ENCODE measurements around the gene CTSW. TPM values are rescaled to one million over a fixed set of nuclear protein-coding genes. Genes with fewer than 3 reads are reported as not detected.
A peak's percentile ranks its signal among the peaks of the same experiment; 100 is the strongest.

The CTSW gene
- polyA plus RNA-seq, 1 donor (not counting 4 experiments of a cell fraction or from before 2014, with no cell fraction given): not detected

DNA sequence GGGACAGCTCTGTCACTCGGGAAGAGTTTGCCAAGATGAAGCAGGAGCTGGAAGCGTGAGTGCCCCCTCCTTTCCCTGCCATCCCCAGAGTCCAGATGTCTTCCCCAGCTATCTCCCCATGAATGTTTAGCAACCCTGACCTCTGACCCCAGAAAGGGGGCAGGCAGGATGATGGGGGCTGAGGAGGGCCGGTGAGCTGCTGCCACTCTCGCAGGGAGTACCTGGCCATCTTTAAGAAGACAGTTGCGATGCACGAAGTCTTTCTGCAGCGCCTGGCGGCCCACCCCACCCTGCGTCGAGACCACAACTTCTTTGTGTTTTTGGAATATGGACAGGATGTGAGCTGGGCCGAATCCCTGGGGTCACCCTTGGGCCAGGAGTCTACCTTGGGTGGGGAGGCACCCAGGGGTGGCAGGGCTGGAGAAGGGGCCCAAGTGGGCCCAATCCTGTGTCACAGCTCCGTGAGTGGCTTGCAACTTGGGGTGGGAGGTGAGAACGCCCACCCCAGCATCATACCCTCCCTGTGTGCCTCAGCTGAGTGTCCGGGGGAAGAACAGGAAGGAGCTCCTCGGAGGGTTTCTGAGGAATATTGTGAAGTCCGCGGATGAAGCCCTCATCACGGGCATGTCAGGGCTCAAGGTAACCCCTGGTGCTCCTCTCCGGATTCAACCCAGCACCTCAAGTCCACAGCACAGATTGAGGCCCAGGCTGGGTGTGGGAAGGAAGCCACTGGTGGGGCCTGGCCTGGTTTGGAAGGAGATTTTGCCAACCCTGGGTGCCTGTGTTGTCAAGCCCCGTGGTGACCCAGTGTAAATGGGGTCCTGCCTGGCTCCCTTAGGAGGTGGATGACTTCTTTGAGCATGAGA, 29.2 kb upstream of the CTSW start:
- H3K27me3 ChIP-seq (ENCODE audit: control insufficient read depth, extremely low read depth, insufficient read depth, low read length): no peaks in the 10 kb centered on the region
- H3K4me2 ChIP-seq (ENCODE audit: control insufficient read depth, extremely low read depth, insufficient read depth, low read depth, low read length): no peak overlapping the region
- no peak overlapping the region for H3K4me3 ChIP-seq (ENCODE audit: control insufficient read depth in 2 of 3, extremely low read depth in 1 of 3, insufficient read depth in 2 of 3, low read depth in 1 of 3, low read length in 3 of 3)
- no peaks in the 10 kb centered on the region for H3K9me1 ChIP-seq (ENCODE audit: control insufficient read depth, extremely low read depth, insufficient read depth, low read length)
- peaks cover 2% of the 10 kb centered on the region for H3K4me1 ChIP-seq (ENCODE audit: control insufficient read depth, extremely low read depth, insufficient read depth, low read length)
- no peaks in the 10 kb centered on the region for H3K9me3 ChIP-seq (ENCODE audit: control insufficient read depth, low read depth, low read length)
- FAIRE-seq: no peak
- H3K9ac ChIP-seq (ENCODE audit: control insufficient read depth, extremely low read depth, insufficient read depth, low read length): no peak overlapping the region
- no peak overlapping the region for H2AFZ ChIP-seq (ENCODE audit: control insufficient read depth, low read length)
- H3K36me3 ChIP-seq (ENCODE audit: control insufficient read depth in 2 of 2, extremely low read depth in 1 of 2, insufficient read depth in 2 of 2, low read length in 2 of 2): peaks cover 25 to 31% of the 10 kb centered on the region in 2 experiments
- H3K27ac ChIP-seq (ENCODE audit: control insufficient read depth, insufficient read depth, low read length): no peak overlapping the region
- dilution Hi-C loops (cut with MboI; ENCODE audit: extremely low pct_ligation_motif_present, low sequenced_read_pairs): no loop called here
- H3K79me2 ChIP-seq (ENCODE audit: control insufficient read depth, insufficient read depth, low read length): peaks cover 18% of the 10 kb centered on the region
- TF ChIP-seq CTCF (optimal IDR thresholded peaks at IDR 0.05 in 1 of 3, IDR thresholded peaks at IDR 0.05 in 1 of 3, conservative IDR thresholded peaks at IDR 0.05 in 1 of 3; ENCODE audit: extremely low read depth in 1 of 3, insufficient read depth in 2 of 3, low read length in 3 of 3): no peak
- no peak for TF ChIP-seq EZH2 (IDR thresholded peaks at IDR 0.05; ENCODE audit: low read length)
- DNase-seq (ENCODE audit: low read depth, low spot score): no peak
- H4K20me1 ChIP-seq (ENCODE audit: control insufficient read depth, extremely low read depth, insufficient read depth, low read length): peaks cover 31% of the 10 kb centered on the region

DNA sequence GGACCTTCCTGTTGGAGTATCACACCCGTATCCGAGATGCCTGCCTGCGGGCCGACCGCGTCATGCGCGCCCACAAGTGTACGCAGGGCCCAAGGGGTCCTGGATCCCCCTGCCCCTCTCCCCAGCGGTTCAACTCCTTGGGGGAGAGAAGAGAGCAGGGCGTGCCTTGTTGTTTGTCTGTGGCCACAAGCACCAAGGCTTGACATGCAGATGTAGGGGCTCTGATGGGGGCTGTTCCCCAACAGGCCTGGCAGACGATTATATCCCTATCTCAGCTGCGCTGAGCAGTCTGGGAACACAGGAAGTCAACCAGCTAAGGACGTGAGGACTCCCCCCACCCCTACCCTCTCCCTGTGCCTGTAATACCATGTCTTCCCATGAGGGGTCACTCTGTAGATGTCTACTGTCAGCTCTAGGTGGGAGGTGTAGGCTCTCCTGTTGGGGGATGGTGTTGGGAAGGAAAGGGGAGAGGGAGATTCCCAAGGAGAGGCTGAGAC, 28.5 kb upstream of the CTSW start:
- Histone ChIP-seq H3K27ac (ENCODE audit: control insufficient read depth, insufficient read depth, low read length) (no peak overlapping the region), H3K4me1 (ENCODE audit: control insufficient read depth, extremely low read depth, insufficient read depth, low read length) (peaks cover 9% of the 10 kb centered on the region), H3K36me3 (ENCODE audit: control insufficient read depth in 2 of 2, extremely low read depth in 1 of 2, insufficient read depth in 2 of 2, low read length in 2 of 2) (peaks cover 30 to 38% of the 10 kb centered on the region in 2 experiments), H3K4me3 (ENCODE audit: control insufficient read depth in 2 of 3, extremely low read depth in 1 of 3, insufficient read depth in 2 of 3, low read depth in 1 of 3, low read length in 3 of 3) (no peak overlapping the region), H3K27me3 (ENCODE audit: control insufficient read depth, extremely low read depth, insufficient read depth, low read length) (no peaks in the 10 kb centered on the region), H2AFZ (ENCODE audit: control insufficient read depth, low read length) (no peak overlapping the region), H3K4me2 (ENCODE audit: control insufficient read depth, extremely low read depth, insufficient read depth, low read depth, low read length) (no peak overlapping the region), H3K79me2 (ENCODE audit: control insufficient read depth, insufficient read depth, low read length) (peaks cover 25% of the 10 kb centered on the region), H4K20me1 (ENCODE audit: control insufficient read depth, extremely low read depth, insufficient read depth, low read length) (peaks cover 38% of the 10 kb centered on the region), H3K9ac (ENCODE audit: control insufficient read depth, extremely low read depth, insufficient read depth, low read length) (no peak overlapping the region), H3K9me1 (ENCODE audit: control insufficient read depth, extremely low read depth, insufficient read depth, low read length) (peaks cover 2% of the 10 kb centered on the region), H3K9me3 (ENCODE audit: control insufficient read depth, low read depth, low read length) (no peaks in the 10 kb centered on the region)
- dilution Hi-C loops (cut with MboI; ENCODE audit: extremely low pct_ligation_motif_present, low sequenced_read_pairs): no loop called here
- peak; percentile 47 to 79 (median 69) for TF ChIP-seq CTCF (optimal IDR thresholded peaks at IDR 0.05 in 1 of 3, IDR thresholded peaks at IDR 0.05 in 1 of 3, conservative IDR thresholded peaks at IDR 0.05 in 1 of 3; ENCODE audit: extremely low read depth in 1 of 3, insufficient read depth in 2 of 3, low read length in 3 of 3)
- no peak for TF ChIP-seq EZH2 (IDR thresholded peaks at IDR 0.05; ENCODE audit: low read length)
- no peak for FAIRE-seq
- no peak for DNase-seq (ENCODE audit: low read depth, low spot score)
